Measurements from ENCODE around the gene PDIA5. TPM values are rescaled to one million over a fixed set of nuclear protein-coding genes. Genes with fewer than 3 reads are reported as not detected.

PDIA5 gene
- 72.6 TPM for polyA plus RNA-seq (2013, experiment 1 of 2; ENCODE audit: insufficient read length)
- polyA plus RNA-seq (2013, experiment 2 of 2; ENCODE audit: insufficient read length), result 70.6 TPM

DNA sequence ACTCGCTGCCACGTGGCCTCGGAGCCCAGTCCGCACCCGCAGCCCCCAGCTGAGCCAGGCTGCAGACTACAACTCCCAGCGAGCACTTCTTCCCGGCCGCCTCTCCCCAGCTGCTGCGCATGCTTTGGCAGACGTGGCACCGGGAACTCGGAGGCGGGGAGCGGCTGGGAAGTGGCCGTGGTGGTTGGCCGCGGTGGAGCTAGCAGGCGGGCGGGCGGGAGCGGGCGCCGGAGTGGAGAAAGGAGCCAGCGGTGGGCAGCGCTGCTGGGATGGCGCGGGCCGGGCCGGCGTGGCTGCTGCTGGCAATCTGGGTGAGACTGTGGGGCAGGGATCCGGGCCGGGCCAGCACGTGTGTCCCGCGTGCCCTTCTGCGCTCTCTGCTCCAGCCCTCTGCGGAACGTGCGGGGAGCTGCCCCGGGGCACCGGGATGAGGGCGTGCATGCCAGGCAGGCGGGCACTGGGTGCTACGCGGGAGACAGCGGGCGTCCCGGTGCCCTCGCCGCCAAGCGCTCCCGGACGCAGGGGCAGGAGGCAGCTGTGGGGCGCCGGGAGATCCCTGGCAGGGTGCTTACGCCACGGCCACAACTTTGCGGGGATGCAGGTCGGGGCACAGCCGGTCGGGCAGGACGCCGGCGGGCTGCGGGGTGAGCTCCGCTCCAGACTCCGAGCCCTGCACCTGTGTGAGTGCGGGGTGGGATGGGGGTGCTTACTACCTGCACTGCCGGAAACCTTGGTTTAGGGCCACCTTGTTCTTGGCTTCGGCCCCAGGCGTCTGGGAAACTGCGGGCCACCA lies at the start of gene PDIA5:
Gene PDIA5 (plus strand): TSS at position 130 of the 793 bp plus-strand sequence. CDS start 140 bp downstream, at position 270.
- DNase-seq, result peak; percentile 95

GRCh38 chr3:123018683-123019082 lies 48.1 kb upstream of the PDIA5 start:
- DNase-seq, result no peak

DNA sequence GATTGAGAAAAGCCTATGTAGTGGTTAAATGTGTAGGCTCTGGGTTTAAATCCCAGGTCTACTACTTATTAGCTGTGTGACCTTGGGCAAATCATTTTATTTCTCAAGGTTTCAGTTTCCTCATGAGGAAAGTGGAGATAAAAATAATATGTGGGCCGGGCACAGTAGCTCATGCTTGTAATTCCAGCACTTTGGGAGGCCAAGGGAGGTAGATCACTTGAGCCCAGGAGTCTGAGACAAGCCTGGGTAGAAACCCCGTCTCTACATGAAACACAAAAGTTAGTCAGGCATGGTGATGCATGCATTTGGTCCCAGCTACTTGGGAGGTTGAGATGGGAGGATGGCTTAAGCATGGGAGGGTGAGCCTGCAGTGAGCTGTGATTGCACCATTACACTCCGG lies 47.7 kb upstream of the PDIA5 start:
- no peak for DNase-seq

- DNase-seq, result no peak
These were observed 47.2 kb upstream of the PDIA5 start for GRCh38 chr3:123019591-123019990.

- no peak for DNase-seq
These were observed 46.1 kb upstream of the PDIA5 start for GRCh38 chr3:123020709-123021108.

DNA sequence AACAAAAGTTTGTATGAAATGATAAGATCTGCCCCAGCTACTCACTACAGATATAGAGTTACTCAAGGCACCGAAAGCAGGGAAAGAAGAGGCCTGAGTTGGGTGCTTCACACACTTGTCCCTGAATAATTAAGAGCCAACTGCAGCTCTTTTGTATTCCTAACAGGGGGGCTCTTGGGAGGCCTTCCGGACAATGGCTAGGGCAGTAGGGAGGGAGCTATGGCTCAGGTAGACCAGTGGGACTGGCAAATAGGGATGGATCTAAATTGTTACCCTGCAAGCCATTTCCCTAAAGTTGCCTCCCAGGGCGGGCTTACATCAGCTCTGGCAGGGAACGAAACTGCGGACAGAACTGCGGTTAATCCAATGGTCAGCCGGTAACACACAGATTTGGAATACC lies 45.4 kb upstream of the PDIA5 start:
- DNase-seq, result no peak

DNA sequence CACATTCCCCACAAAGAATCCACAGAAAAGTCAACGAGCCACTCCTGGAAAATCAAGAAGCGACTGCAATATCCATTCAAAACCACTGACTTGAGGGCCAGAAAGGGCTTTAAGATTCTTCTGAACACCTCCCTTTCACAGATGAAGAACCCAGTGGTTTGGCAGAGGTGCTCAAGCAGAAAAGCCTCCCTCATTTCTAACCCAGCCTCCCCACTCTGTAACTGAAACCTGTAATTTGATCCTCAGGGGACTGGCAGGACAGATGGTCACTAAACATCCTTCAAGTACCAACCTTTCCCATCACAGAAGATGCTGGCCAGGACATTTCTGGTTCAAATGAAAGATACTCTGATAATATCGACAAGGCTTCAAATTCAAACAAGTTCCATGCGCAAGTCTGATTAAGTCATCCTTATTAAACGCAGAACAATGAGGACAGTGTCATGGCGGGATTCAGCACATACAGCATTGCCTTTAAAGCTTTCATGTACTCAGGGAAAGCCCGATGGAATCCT lies 44.8 kb upstream of the PDIA5 start:
- no peak for DNase-seq

- no peak for DNase-seq
These were observed 42.8 kb upstream of the PDIA5 start for GRCh38 chr3:123024056-123024455.

DNA sequence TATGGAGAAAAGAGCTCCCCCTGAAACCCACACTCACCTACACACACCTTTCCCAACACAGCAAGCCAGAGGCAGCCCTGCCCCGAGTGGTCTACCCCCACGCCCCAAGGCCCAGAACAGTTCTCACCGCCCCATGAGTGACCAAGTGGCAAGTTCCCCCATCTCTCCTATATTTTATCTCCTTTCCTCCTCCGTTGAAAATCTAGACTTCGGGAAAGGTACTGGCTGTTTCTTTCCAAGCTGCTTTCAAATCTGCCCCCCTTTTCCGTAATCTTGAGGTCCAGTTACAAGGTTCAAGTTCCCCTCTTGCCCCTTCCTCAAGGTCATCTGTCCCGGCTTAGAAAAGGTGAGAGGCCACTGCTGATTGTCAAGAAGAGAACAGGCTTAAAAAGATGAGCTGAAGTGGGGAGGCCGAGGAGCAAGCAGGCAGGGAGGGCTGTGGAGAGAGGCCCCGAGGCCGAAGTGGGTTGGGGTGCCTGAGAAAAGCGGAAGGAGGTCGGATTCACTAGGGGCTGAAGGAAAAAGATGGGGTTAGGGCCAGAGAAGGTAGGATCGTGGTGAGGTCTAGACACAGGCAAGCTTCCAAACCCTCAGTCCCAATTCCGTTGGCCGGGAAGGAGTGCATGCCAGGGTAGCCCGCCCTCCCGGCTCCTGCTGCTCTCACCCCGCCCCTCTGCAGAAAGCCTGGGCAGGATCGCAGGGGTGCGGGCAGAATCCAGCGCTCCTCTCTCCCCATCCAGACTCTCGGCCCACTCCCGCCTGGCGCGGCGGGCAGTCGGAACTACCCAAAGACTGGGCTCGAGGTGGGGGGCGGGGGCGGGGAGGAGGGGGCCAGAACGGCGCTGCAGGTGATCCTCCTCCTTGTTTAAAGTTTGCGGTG lies 40.9 kb upstream of the PDIA5 start:
- DNase-seq, result peak; percentile 25

DNA sequence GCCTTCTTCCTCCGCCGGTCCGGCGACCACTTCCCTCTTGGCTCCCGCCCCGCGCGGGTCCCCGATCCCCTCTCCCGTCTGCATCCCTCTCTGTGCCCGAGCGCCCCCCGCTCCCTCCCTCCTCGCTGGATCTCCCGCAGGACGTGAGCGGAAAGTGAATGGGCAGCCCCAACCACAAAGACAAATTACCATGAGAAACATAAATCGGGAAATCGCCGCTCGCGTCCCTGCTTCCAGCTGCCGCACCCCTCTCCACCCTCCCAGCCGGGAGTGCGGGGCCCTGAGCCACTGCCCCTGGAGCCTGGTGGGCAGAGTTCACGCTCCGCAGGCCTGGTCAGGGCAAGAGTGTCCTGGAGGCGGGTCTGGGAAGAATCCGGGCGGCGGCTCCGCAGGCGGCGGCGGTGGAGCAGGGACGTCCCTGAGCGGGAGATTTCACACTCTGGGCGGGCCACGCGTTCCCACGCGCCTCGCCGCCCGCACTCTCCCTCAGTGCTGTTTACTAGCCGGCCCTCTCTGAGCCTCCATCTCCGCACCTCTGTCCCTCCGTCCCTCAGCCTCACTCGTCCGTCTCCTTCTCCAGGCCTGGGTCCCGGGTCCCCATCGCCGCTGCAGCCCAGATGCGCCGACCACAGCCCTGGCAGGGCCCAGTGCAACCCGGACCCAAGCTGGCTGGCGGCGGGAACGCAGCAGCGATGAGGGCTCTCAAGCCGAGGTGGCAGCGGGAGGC lies 40.1 kb upstream of the PDIA5 start:
- DNase-seq, result no peak

DNA sequence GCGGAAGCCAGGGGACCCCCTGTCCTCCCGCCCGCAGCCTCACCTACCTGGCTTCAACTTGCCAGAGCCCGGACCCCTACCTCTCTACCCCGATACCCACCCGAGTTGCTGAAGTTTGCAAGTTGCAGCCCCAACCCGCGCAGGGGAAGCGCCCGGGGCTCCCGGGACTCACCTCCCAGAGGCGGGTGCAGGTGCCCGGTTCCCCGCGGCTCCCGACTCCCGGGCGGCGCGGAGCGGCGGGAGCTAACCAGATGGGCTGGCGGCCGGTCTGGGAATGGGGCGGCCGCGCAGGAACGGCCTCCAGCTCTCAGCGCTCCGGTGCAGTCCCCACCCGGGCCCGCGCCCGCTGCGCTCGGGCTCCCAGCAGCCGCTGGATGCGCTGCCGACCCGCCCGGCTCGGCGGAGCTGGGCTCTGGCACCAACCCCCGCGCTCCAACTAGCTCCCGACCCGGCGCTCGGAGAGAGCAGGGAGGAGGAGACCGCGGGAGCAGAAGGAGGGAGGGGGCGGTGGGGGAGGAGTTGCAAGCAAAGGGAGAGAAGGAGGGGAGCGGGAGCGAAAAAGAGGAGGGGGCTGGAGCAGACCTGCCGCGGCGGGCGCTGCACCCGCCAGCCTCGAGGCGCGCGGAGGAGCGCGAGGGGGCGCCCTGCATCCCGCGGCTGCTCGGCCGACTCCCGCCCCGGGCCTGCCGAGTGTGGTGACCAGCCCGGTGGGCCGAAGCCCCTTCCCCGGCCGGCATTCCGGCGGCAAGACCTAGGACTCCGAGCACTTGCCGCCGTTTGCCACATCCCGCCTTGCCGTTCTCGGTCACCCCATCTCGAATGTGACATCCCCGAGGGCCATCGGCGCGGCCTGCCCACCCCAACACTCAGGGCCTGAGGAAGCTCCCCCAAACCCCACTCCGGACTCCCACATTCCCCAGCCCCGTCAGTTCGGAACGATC lies 39.3 kb upstream of the PDIA5 start, which contains the start of gene SEMA5B:
Gene SEMA5B (minus strand): TSS at position 472 of the 941 bp plus-strand sequence. CDS start 66,500 bp downstream, outside the sequence.
- DNase-seq, result no peak

DNA sequence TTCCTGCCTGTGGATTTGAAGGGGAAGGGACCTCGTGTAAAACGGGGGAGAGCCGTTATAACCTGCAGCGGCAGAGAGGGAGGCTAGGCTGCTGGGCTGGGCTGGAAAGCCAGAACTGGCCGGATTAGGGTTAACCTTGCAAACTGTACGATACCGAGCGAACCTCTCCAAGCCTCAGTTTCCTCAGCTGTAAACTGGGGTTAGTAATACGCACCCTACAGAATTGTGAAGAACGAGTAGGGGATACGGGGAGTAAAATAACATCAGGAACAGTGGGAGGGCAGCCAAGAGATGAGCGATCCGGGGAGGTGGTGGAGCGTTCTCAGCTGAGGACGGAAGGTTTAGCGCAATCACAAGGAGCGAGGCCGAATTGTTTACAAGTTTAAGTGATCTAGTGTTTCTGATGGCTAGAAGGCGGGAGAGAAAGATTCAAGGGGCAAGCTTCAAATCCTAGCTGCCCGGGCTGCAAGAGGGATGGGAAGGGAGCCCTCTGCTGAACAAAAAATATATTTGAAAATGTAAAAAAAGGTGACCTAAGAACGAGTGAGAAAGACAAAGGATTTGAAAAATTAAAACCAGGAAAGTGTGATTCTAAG lies 38.5 kb upstream of the PDIA5 start:
- DNase-seq, result peak; percentile 71

GRCh38 chr3:123031051-123031450 lies 35.8 kb upstream of the PDIA5 start:
- no peak for DNase-seq

GRCh38 chr3:123032057-123032456 lies 34.8 kb upstream of the PDIA5 start:
- no peak for DNase-seq

- DNase-seq, result no peak
These were observed 32.7 kb upstream of the PDIA5 start for GRCh38 chr3:123034120-123034519.

- DNase-seq, result no peak
These were observed 31.8 kb upstream of the PDIA5 start for GRCh38 chr3:123034996-123035395.

- DNase-seq, result no peak
These were observed 30.3 kb upstream of the PDIA5 start for GRCh38 chr3:123036352-123037014.

GRCh38 chr3:123037015-123037375 lies 29.8 kb upstream of the PDIA5 start:
- DNase-seq, result no peak

GRCh38 chr3:123038751-123039150 lies 28.1 kb upstream of the PDIA5 start:
- DNase-seq, result no peak

GRCh38 chr3:123039178-123039577 lies 27.6 kb upstream of the PDIA5 start:
- no peak for DNase-seq
